Astrocyte of the hippocampus (primary cell): ENCODE measurements around the gene GALNS.
A peak's percentile ranks its signal among the peaks of the same experiment; 100 is the strongest.
"Not testable (repeated sequence)": the region's sequence is repeated elsewhere in the genome, so short reads cannot be mapped to it uniquely, and the experiment has no call there.

Source experiments
- DNase-seq: peaks from one replicate; pipeline ENCODE4 v3.0.0; 2011; ENCODE audit warnings: low read depth, low spot score

GALNS gene

GRCh38 chr16:88889702-88890352 lies 33.1 kb upstream of the GALNS start:
- not testable (repeated sequence) for DNase-seq

- DNase-seq: no peak
Measured at GRCh38 chr16:88888461-88889387, 32.0 kb upstream of the GALNS start.

- no peak for DNase-seq
Measured at GRCh38 chr16:88888057-88888456, 31.3 kb upstream of the GALNS start.

- DNase-seq: no peak
Measured at GRCh38 chr16:88886845-88887521, 30.2 kb upstream of the GALNS start.

- no peak for DNase-seq
Measured at GRCh38 chr16:88886420-88886844, 29.7 kb upstream of the GALNS start.

- DNase-seq: no peak
Measured at GRCh38 chr16:88885693-88886280, 29.0 kb upstream of the GALNS start.

- no peak for DNase-seq
Measured at GRCh38 chr16:88884569-88885271, 28.0 kb upstream of the GALNS start.

GRCh38 chr16:88883946-88884345 lies 27.2 kb upstream of the GALNS start:
- no peak for DNase-seq

- no peak for DNase-seq
Measured at GRCh38 chr16:88883117-88883895, 26.6 kb upstream of the GALNS start.

GRCh38 chr16:88882358-88883030 lies 25.7 kb upstream of the GALNS start:
- DNase-seq: no peak

- no peak for DNase-seq
Measured at GRCh38 chr16:88881675-88882357, 25.1 kb upstream of the GALNS start.

GRCh38 chr16:88881007-88881615 lies 24.4 kb upstream of the GALNS start:
- DNase-seq: peak; percentile 26

- no peak for DNase-seq
Measured at GRCh38 chr16:88880226-88881006, 23.7 kb upstream of the GALNS start.

GRCh38 chr16:88879788-88880055 lies 23.0 kb upstream of the GALNS start:
- no peak for DNase-seq

- no peak for DNase-seq
Measured at GRCh38 chr16:88878967-88879787, 22.4 kb upstream of the GALNS start.

- no peak for DNase-seq
Measured at GRCh38 chr16:88878356-88878755, 21.6 kb upstream of the GALNS start.

GRCh38 chr16:88877564-88878289 lies 21.0 kb upstream of the GALNS start:
- no peak for DNase-seq
